Subcutaneous adipose tissue (tissue), 4 donors: ENCODE results near the gene SPATA12. TPM values are rescaled to one million over a fixed set of nuclear protein-coding genes. Genes with fewer than 3 reads are reported as not detected.

Experiments used
- CTCF ChIP-seq: fragments of 450-650 bp; IDR thresholded peaks from one replicate; pipeline ENCODE4 v1.5.1; 2016; ENCODE audit warnings: low read depth, mild to moderate bottlenecking, control low read depth, antibody characterized with exemption, moderate library complexity
- total RNA-seq, 4 donors: library from RNA; depleted of rRNA; stranded (reverse); fragments of >200 nt; gene quantifications; one replicate each; pipeline ENCODE4 v1.1.0, GENCODE V29; 2016

The SPATA12 gene
- total RNA-seq, 4 donors from 2014 or later: 0.51 TPM; not detected in 3

- TF ChIP-seq CTCF: no peak
Measured at GRCh38 chr3:57091521-57092273, 31.2 kb downstream of the SPATA12 start.

GRCh38 chr3:57093489-57093888 lies 33.0 kb downstream of the SPATA12 start:
- no peak for TF ChIP-seq CTCF

GRCh38 chr3:57093971-57094535 lies 33.6 kb downstream of the SPATA12 start:
- no peak for TF ChIP-seq CTCF

DNA sequence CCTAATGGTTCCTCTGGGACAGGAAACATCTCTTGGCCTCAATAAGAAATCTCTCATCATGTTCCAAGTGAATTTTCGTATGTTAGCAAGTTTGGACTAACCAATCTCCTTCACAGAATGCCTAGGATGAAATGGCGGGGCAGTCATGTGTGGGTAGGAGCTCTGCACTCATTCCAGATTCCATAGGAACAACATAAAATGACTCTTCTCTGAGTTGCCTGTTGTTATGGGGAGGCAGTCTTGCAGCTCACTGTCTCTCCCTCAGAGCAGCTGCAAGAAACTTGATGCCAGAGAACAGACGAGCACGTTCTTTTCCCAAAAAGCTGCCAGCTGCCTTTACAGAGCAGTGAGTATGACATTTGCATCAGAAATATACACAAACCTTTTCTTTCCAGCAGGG lies 34.1 kb downstream of the SPATA12 start:
- no peak for TF ChIP-seq CTCF

- TF ChIP-seq CTCF: no peak
Measured at GRCh38 chr3:57095363-57095762, 34.9 kb downstream of the SPATA12 start.

- no peak for TF ChIP-seq CTCF
Measured at GRCh38 chr3:57097536-57097935, 37.1 kb downstream of the SPATA12 start.

DNA sequence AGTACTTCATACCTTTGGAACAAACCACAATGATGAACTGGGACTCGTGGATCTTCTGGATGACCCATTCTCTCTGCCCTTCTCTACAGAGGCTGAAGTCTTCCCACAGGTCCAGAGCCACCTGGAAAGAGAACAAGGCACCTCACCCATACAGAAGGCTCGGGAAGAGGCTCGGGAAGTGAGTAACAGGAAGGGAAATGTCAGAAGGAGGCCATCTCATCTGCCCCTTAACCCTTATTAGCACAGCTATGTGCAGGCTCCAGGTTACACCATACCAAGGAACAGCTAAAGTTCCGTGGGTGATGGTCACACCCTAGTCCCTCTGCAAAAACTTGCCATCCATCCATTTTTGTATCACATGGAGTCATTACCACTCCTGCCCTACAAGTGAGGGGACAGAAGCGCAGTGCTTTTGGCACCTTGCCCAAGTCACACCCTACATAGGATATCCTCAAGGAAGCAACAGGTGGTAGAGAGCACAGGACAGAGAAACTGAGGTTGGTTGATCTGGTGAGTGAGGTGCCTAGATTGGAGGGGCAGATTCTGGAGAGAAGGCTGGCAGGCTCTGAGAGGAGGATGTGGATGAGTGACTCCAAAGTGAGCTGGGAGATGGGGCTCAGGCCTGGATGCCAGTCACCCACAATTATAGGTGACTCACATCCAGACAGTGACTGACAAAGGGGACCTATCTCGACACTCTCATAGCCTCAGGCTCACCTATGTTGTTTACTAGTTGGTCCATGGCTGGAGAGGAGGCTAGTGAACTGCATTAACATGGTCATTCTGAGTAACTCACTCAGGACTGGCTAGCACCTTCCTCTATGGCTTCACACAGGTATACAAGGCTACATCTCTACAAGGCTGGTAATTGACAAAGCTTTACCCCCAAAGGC lies 38.2 kb downstream of the SPATA12 start:
- no peak for TF ChIP-seq CTCF
